Stimulated activated CD4-positive, alpha-beta T cell treated with anti-CD3 and anti-CD28 coated beads, Interleukin-4, amount 100 ng/mL, for 24 hours (primary cell): ENCODE results near the gene ZNF200.
A peak's percentile ranks its signal among the peaks of the same experiment; 100 is the strongest.
"Not testable (repeated sequence)": the region's sequence is repeated elsewhere in the genome, so short reads cannot be mapped to it uniquely, and the experiment has no call there.

ENCODE experiments used
- DNase-seq: peaks from one replicate; pipeline ENCODE4 v3.0.0-alpha.2; 2020

Gene ZNF200

GRCh38 chr16:3234857-3235561 lies at the start of gene ZNF200:
ZNF200 (minus strand) TSS chr16:3235158; CDS start chr16:3233755, 1,403 bp downstream.
- peak; percentile 94 for DNase-seq

GRCh38 chr16:3283543-3284447 lies 48.8 kb upstream of the ZNF200 start:
- DNase-seq = no peak

- peak; percentile 94 for DNase-seq
Measured at GRCh38 chr16:3282730-3283542, 48.0 kb upstream of the ZNF200 start, which contains the start of gene ZNF263. ZNF263 (plus strand) TSS chr16:3283491; CDS start chr16:3283819, 328 bp downstream.

GRCh38 chr16:3282103-3282729 lies 47.3 kb upstream of the ZNF200 start:
- DNase-seq = no peak

GRCh38 chr16:3281222-3281820 lies 46.4 kb upstream of the ZNF200 start:
- DNase-seq = no peak

- DNase-seq = no peak
Measured at GRCh38 chr16:3276679-3277078, 41.7 kb upstream of the ZNF200 start.

GRCh38 chr16:3274947-3275346 lies 40.0 kb upstream of the ZNF200 start:
- no peak for DNase-seq

- DNase-seq = no peak
Measured at GRCh38 chr16:3274490-3274889, 39.5 kb upstream of the ZNF200 start.

GRCh38 chr16:3271281-3271680 lies 36.3 kb upstream of the ZNF200 start:
- not testable (repeated sequence) for DNase-seq

GRCh38 chr16:3270718-3271117 lies 35.8 kb upstream of the ZNF200 start:
- not testable (repeated sequence) for DNase-seq

GRCh38 chr16:3268294-3268693 lies 33.3 kb upstream of the ZNF200 start:
- DNase-seq = no peak

- DNase-seq = no peak
Measured at GRCh38 chr16:3266873-3267537, 32.0 kb upstream of the ZNF200 start.

GRCh38 chr16:3264137-3265036 lies 29.4 kb upstream of the ZNF200 start:
- peak; percentile 99 for DNase-seq

GRCh38 chr16:3262517-3262916 lies 27.6 kb upstream of the ZNF200 start:
- DNase-seq = no peak

GRCh38 chr16:3259836-3260235 lies 24.9 kb upstream of the ZNF200 start:
- DNase-seq = no peak

- DNase-seq = no peak
Measured at GRCh38 chr16:3256866-3257465, 22.0 kb upstream of the ZNF200 start.

- no peak for DNase-seq
Measured at GRCh38 chr16:3256146-3256865, 21.3 kb upstream of the ZNF200 start, which contains the start of gene MEFV. MEFV (minus strand) TSS chr16:3256633; CDS start chr16:3256587, 46 bp downstream.

GRCh38 chr16:3254309-3254708 lies 19.4 kb upstream of the ZNF200 start:
- DNase-seq = no peak

GRCh38 chr16:3252967-3253366 lies 18.0 kb upstream of the ZNF200 start:
- DNase-seq = no peak
